Muscle layer of duodenum (tissue), 2 donors: ENCODE measurements around the gene HGS.

ENCODE experiments used
- H3K27ac ChIP-seq: one replicate; pipeline ENCODE4 v1.7.0; 2013; ENCODE audit warnings: mild to moderate bottlenecking, low read length
- H3K27me3 ChIP-seq: one replicate; pipeline ENCODE4 v1.7.0; 2013; ENCODE audit warnings: low read depth, mild to moderate bottlenecking, control low read depth, low read length
- H3K36me3 ChIP-seq, 2 donors: one replicate each; pipeline ENCODE4 v1.7.0; 2013; ENCODE audit warnings: low read length in 2 of 2, control low read depth in 1 of 2, mild to moderate bottlenecking in 1 of 2; ENCODE audit not compliant: insufficient read depth in 2 of 2, control insufficient read depth in 1 of 2
- H3K4me1 ChIP-seq, 2 donors: one replicate each; pipeline ENCODE4 v1.7.0; 2013; ENCODE audit warnings: low read length in 2 of 2, mild to moderate bottlenecking in 2 of 2, control low read depth in 1 of 2, moderate library complexity in 1 of 2; ENCODE audit not compliant: insufficient read depth in 2 of 2, control insufficient read depth in 1 of 2
- H3K4me3 ChIP-seq, 2 donors: one replicate each; pipeline ENCODE4 v1.7.0; 2013; ENCODE audit warnings: low read length in 2 of 2, low read depth in 1 of 2, mild to moderate bottlenecking in 1 of 2
- H3K9me3 ChIP-seq, 2 donors: one replicate each; pipeline ENCODE4 v1.7.0; 2013; ENCODE audit warnings: low read length in 2 of 2, control low read depth in 1 of 2, mild to moderate bottlenecking in 1 of 2; ENCODE audit not compliant: control insufficient read depth in 1 of 2
- donor health status: healthy.

Gene HGS

DNA sequence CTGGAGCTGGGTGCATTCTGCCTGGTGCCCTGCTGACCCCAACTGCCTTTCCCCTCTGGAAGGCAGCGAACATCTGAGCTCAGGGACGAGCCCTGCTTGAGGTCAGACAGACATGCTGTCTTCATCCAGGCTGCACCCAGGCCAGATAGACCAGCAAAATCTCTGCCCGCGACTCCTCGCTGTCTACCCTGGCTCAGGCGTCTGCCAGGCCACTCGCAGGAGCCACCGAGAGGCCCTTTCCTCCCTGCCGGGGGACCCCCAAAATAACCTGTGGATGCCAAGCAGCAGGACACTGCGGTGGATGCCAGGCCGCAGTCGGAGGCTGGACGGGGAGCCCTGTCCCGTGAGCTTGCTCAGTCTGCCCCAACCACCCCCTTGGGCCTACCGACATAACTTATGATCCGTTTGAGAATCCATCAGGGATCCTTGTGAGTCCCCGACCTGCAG is 25.0 kb downstream of the HGS start:
- Histone ChIP-seq H3K9me3 (no peaks in the 10 kb centered on the region), H3K27me3 (no peaks in the 10 kb centered on the region), H3K4me3 (no peak overlapping the region), H3K36me3 (peaks cover 7 to 29% of the 10 kb centered on the region in 2 donors), H3K4me1 (peaks cover 22 to 36% of the 10 kb centered on the region in 2 donors), H3K27ac (no peak overlapping the region)

DNA sequence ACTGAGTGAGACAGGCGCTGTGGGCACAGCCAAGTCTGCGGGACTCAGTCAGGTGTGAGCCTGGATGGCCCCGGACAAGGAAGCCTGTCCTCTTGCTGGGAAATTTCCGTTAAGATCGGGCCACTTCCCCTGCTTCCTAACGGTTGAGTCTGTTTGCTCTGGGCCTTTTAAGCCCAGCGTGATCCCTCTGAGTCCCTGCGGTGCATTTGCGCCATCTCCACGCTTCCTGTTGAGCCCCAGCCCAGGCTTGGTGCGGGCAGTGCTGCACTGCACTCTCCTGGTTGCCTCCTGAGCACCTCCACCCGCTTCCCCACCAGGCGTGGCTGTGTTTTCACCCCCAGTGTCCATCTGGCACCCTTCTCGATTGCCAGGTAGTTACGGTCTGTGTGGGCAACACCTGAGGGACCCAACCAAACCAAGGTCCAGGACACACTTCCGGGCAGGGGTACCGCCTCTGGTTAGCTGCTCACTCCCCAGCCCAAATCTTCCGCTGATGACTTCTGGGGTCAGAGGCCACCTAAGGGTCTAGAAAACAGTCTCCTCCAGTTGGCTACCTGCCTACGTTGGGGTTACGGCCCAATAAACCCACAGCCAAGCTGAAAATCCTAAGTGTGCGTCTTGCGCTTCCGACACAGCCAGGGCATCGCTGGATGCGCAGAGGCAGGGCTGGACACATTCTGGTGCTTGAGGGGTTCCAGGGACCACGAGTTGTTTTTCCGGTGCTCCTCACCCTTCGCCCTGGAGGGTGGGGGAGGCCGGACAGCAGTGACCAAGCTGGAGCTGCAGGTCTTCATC is 26.9 kb downstream of the HGS start:
- Histone ChIP-seq H3K9me3 (no peaks in the 10 kb centered on the region), H3K27me3 (no peaks in the 10 kb centered on the region), H3K4me1 (peaks cover 14 to 27% of the 10 kb centered on the region in 2 donors), H3K27ac (no peak overlapping the region), H3K36me3 (peaks cover 2 to 24% of the 10 kb centered on the region in 2 donors), H3K4me3 (peak overlapping the region; percentile 45 to 79)

DNA sequence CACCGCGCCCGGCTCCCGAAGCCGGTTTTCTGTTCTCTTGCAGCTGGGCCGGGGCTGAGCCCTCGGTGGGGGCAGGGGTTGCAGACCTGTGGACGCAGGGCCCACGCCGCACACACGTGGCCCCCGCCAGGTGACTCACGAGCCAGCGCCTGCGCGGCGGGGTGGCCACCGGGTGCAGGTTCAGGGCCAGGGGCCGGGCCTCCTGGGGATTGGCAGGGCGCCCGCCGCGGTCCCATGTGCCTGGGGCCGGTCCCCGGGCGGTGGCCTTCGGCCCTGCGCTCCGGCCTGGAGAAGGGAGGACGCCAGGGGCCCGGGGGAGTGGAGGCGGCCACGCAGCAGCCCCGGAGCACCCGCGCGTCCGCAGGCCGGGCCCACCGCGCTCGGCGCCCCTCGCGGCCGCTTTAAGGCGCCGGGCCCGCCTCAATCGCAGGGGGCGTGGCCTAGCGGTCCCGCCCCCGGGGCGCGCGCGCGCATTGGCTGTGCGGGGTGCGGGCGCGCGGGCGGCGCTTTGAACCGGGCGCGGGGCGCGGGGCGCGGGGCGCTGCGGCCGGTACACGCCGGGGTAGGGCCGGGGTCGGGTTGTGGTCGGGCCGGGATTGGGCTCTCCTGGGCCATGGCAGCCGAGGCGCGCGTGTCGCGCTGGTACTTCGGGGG is 28.1 kb downstream of the HGS start, which contains the start of gene SLC25A10:
TSS of gene SLC25A10 (plus strand) at position 471 of the 654 bp plus-strand sequence. CDS start at position 614, 143 bp downstream.
- Histone ChIP-seq H3K36me3 (peaks cover 0 to 14% of the 10 kb centered on the region in 2 donors), H3K9me3 (no peaks in the 10 kb centered on the region), H3K4me3 (peak within 1 kb of the TSS; percentile 57 to 79), H3K27ac (no peak within 1 kb of the TSS), H3K4me1 (peaks cover 14 to 27% of the 10 kb centered on the region in 2 donors), H3K27me3 (no peaks in the 10 kb centered on the region)

DNA sequence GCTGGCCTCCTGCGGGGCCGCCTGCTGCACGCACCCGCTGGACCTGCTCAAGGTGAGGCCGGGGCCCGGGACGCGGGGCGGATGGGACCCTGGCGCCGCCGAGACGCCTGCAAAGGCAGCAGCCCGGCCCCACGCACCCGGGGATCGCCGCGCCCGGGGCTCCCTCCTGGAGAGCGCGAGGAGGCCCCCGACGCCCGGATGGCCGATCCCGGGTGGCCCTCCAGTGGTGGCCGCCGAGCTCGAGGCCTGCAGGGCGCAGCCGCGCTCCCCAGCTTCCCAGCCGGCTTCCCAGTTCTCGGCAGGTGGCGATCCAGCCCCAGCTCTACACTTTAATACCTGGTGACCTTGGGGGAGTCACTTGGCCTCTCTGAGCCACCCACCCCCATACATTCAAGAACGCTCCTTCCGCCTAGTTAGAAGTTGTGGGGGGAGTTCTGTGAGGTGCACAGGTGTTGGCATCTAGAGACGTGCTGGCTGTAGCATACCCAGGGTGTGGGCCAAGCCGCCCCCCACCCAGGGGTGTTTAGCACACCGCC is 28.7 kb downstream of the HGS start:
- H3K27ac ChIP-seq: no peak overlapping the region
- H3K4me1 ChIP-seq: peaks cover 14 to 27% of the 10 kb centered on the region in 2 donors

DNA sequence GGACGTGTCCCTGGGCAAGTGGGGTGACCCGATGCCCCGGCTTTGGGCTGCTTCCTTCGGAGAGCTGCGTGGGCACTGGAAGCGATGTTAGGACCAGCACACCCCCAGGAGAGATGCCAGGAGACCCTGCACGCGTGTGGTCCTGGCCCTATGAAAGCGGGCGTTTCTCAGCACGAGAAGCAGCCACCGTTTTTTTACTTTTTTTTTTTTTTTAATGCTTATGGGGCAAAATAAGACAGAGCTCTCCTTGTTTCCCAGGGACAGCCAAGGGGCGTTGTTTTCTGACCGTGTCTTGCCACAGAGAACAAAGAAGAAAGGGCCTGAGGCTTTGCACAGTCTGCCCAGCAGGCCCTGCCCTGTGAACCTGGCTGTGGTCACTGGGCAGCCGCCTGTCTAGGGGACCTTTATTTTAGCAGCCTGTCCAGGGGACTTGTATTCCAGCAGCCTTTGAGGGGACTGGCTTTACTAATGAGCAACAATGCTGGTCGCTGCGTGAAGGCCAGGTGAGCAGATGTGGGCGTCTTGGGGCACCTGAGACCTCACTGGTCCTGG is 29.3 kb downstream of the HGS start:
- Histone ChIP-seq H3K9me3 (no peaks in the 10 kb centered on the region), H3K4me1 (peaks cover 14 to 27% of the 10 kb centered on the region in 2 donors), H3K27ac (no peak overlapping the region), H3K36me3 (peaks cover 0 to 2% of the 10 kb centered on the region in 2 donors), H3K4me3 (peak overlapping the region; percentile 57 to 79), H3K27me3 (no peaks in the 10 kb centered on the region)

More for the DNA sequence above, 28.7 kb downstream of the HGS start:
- H3K4me3 ChIP-seq: peak overlapping the region; percentile 57 to 79
- H3K27me3 ChIP-seq: no peaks in the 10 kb centered on the region
- peaks cover 0 to 8% of the 10 kb centered on the region in 2 donors for H3K36me3 ChIP-seq
- H3K9me3 ChIP-seq: no peaks in the 10 kb centered on the region

DNA sequence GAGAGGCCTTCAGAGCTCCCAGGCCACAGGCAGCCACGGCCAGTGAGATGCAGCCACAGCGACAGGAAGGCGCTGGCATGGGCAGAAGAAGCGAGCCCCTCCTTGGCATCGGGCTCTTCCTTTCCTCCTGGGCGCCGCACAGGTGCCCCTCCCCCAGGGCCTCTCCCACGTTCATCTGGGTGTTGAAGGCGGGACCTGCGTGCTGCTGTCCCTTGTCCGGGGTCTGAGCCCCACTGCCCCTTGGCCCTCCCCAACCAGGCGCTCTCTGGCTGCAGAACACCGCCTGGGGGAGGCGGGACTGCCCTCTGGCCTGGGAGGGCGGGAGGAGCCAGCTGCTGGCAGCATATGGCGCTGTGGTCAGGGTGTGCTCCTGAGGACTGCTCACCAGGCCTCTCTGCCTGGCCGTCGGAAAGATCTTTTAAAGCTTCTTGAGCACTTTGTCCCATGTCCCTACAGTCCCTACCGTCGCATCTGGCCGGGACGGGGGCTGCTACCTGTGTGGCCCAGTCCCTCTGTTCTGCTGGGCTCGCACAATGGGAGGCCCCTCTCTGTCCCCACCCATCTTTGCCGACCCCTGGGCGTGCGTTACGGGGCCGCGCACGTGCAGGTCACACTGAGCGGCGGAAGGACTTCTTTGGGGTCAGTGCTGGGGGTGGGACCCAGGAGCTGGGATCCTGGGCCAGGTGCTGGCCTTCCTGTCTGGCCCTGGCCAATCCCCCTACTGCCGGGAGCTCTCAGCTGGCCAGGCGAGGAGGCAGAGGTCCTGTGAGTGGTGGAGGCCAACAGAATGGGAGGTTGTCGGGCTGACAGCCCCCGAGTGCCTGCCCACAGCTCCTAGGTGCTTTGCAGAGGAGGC is 30.0 kb downstream of the HGS start:
- H3K4me3 ChIP-seq: peak overlapping the region in 1 of 2 donors; percentile 57
- H3K27ac ChIP-seq: no peak overlapping the region
- H3K36me3 ChIP-seq: no peaks in the 10 kb centered on the region
- peaks cover 14 to 27% of the 10 kb centered on the region in 2 donors for H3K4me1 ChIP-seq
- H3K9me3 ChIP-seq: no peaks in the 10 kb centered on the region
- no peaks in the 10 kb centered on the region for H3K27me3 ChIP-seq

DNA sequence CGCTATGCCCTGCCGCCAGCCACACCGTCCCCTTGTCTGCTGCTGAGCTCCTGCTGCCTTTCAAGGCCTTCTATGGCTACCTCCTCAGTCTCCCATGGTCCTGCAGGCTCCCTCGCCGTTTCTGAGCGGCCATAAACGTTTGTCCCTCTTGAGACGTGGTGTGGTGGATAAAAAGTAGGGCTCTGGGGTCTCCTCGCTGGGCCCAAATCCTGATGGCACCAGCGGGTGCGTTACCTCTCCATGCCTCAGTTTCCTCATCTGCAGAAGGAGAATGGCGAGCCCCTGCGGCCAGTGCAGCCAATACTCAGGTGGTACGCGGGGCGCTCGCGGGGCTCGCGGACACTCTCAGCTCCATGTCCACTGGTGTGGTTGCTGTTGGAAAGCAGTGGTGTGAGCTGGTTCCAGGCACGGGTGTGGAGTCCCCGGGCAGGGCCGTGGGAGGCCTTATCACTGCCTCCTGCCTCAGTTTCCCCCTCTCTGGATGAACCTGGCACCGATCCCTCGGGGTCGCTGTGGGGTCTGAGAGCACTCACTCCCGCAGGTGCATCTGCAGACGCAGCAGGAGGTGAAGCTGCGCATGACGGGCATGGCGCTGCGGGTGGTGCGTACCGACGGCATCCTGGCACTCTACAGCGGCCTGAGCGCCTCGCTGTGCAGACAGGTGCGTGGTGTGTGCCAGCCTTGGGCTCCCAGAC is 30.7 kb downstream of the HGS start:
- Histone ChIP-seq H3K27ac (no peak overlapping the region), H3K36me3 (no peaks in the 10 kb centered on the region), H3K4me3 (no peak overlapping the region), H3K9me3 (no peaks in the 10 kb centered on the region), H3K27me3 (no peaks in the 10 kb centered on the region), H3K4me1 (peaks cover 14 to 27% of the 10 kb centered on the region in 2 donors)

DNA sequence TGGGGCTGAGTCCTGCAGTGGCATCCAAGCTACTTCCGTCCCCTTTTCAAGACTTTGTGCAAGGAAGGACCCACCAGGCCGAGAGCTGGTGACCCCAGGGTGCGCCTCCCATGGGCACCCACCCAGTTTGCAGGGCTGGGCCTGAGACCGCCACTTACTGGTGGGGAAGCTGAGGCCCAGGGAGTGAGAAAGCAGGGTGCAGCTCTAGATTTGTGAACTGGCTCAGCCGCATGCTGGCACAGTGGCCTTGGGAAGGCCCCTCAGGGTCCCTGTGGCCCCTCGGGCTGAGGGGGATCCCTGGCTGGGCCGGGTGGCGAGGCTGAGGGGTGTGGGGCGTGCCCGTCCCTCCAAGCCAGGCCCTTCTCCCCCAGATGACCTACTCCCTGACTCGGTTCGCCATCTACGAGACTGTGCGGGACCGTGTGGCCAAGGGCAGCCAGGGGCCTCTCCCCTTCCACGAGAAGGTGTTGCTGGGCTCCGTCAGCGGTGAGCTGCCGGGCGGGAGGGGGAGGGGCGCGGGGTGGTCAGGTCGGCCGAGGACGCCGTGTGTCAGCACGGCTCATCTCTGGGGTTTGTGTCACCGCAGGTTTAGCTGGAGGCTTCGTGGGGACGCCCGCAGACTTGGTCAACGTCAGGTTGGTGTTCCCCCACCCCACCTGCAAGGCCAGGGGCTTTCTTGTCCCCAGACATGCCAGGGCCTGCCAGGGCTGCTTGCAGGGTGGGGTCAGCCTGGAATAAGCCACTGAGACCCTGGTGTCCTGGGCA is 31.5 kb downstream of the HGS start:
- Histone ChIP-seq H3K27me3 (no peaks in the 10 kb centered on the region), H3K4me3 (no peak overlapping the region), H3K27ac (no peak overlapping the region), H3K9me3 (no peaks in the 10 kb centered on the region), H3K36me3 (no peaks in the 10 kb centered on the region), H3K4me1 (peaks cover 12 to 24% of the 10 kb centered on the region in 2 donors)

DNA sequence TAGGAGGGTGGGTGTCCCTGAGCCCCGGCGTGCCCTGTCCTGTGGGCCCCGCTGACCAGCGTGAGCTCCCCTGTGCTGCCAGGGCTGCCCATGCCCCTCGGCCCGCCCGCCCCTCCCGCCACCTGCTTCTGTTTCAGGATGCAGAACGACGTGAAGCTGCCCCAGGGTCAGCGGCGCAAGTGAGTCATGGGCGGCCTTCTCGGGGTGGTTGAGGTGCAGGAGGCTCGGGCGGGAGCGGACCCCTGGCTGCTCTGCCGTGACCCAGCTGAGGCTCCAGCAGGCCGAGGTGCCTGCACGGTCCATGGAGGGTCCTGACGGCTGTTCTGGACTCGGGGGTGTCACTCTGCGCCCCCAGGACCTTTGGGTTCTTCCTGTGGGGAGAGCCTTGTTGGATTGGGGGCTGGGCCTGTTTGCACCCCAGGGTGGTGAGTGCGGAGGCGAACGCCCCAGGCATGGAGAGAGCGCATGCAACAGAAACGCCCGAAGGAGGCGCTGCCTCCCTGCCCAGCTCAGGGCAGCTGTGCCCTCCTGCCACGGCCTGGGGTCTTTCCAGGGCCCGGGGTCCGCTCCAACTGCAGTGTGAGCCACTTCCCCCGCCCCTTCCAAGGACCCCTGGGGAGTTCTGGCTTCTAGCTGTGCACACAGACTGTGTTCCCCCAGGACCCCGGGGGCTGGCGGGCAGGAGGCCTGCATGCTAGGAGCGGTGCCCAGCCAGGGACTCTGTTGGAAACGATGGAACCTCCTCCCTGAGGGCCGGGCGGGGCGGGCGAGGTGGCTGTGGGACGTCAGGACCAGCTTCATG is 32.3 kb downstream of the HGS start:
- Histone ChIP-seq H3K9me3 (no peaks in the 10 kb centered on the region), H3K4me1 (peaks cover 4 to 16% of the 10 kb centered on the region in 2 donors), H3K27me3 (no peaks in the 10 kb centered on the region), H3K4me3 (no peak overlapping the region), H3K36me3 (no peaks in the 10 kb centered on the region), H3K27ac (no peak overlapping the region)
